GM21723 (cell line): ENCODE results near the gene PHLDB1.
"Not testable (repeated sequence)": the region's sequence is repeated elsewhere in the genome, so short reads cannot be mapped to it uniquely, and the experiment has no call there.

Experiments used
- ATAC-seq: cut with Tn5 transposase; IDR thresholded peaks from one replicate; pipeline ENCODE4 v1.9.1; 2021; ENCODE audit warnings: mild to moderate bottlenecking, moderate library complexity; ENCODE audit not compliant: unreplicated experiment

Gene PHLDB1

GRCh38 chr11:118657709-118658428 is 50.5 kb downstream of the PHLDB1 start:
- no peak for ATAC-seq

GRCh38 chr11:118658429-118659313 is 51.3 kb downstream of the PHLDB1 start:
- ATAC-seq, result no peak

- ATAC-seq, result peak; percentile 88
Observed at GRCh38 chr11:118659314-118659952, 52.0 kb downstream of the PHLDB1 start.

GRCh38 chr11:118659953-118660680 is 52.7 kb downstream of the PHLDB1 start:
- ATAC-seq, result no peak

- no peak for ATAC-seq
Observed at GRCh38 chr11:118660681-118661424, 53.4 kb downstream of the PHLDB1 start.

- ATAC-seq, result no peak
Observed at GRCh38 chr11:118661425-118662301, 54.2 kb downstream of the PHLDB1 start.

GRCh38 chr11:118662401-118663271 is 55.2 kb downstream of the PHLDB1 start:
- no peak for ATAC-seq

- ATAC-seq, result no peak
Observed at GRCh38 chr11:118663381-118663780, 56.0 kb downstream of the PHLDB1 start.

GRCh38 chr11:118663902-118664301 is 56.5 kb downstream of the PHLDB1 start:
- ATAC-seq, result no peak

GRCh38 chr11:118666371-118666770 is 59.0 kb downstream of the PHLDB1 start:
- no peak for ATAC-seq

GRCh38 chr11:118670063-118670462 is 62.6 kb downstream of the PHLDB1 start:
- no peak for ATAC-seq

GRCh38 chr11:118671254-118671653 is 63.8 kb downstream of the PHLDB1 start:
- ATAC-seq, result no peak

- no peak for ATAC-seq
Observed at GRCh38 chr11:118672846-118673245, 65.4 kb downstream of the PHLDB1 start.

GRCh38 chr11:118673361-118674081 is 66.1 kb downstream of the PHLDB1 start:
- no peak for ATAC-seq

GRCh38 chr11:118674082-118674435 is 66.6 kb downstream of the PHLDB1 start:
- no peak for ATAC-seq

GRCh38 chr11:118677977-118678376 is 70.6 kb downstream of the PHLDB1 start:
- ATAC-seq, result no peak

- not testable (repeated sequence) for ATAC-seq
Observed at GRCh38 chr11:118678908-118679307, 71.5 kb downstream of the PHLDB1 start.

- ATAC-seq, result no peak
Observed at GRCh38 chr11:118679483-118679882, 72.1 kb downstream of the PHLDB1 start, which contains the start of gene TREH. TSS of gene TREH (minus strand) at chr11:118679650. CDS start at chr11:118679627, 23 bp downstream.
